GM12892 (cell line): ENCODE data around the gene SLITRK3.
"Not testable (repeated sequence)": the region's sequence is repeated elsewhere in the genome, so short reads cannot be mapped to it uniquely, and the experiment has no call there.

Experiments
- POLR2A ChIP-seq: IDR thresholded peaks from 2 replicates; pipeline ENCODE4 v1.6.1; 2011; ENCODE audit warnings: low read depth, low read length, control low read depth
- TAF1 ChIP-seq: IDR thresholded peaks from 2 replicates; pipeline ENCODE4 v1.6.1; 2011; ENCODE audit warnings: low read depth, mild to moderate bottlenecking, control low read depth, low read length, borderline replicate concordance

DNA sequence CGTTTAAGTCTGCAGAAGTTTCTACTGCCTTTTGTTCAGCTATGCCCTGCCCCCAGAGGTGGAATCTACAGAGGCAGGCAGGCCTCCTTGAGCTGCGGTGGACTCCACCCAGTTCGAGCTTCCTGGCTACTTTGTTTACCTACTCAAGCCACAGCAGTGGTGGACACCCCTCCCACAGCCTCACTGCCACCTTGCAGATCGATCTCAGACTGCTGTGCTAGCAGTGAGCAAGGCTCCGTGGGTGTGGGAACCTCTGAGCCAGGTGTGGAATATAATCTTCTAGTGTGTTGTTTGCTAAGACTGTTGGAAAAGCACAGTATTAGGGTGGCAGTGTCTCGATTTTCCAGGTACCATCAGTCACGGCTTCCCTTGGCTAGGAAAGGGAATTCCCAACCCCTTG lies 56.3 kb downstream of the SLITRK3 start:
- TF ChIP-seq TAF1, POLR2A: not testable (repeated sequence)
